Measurements from ENCODE around the gene TOMM40.

DNA sequence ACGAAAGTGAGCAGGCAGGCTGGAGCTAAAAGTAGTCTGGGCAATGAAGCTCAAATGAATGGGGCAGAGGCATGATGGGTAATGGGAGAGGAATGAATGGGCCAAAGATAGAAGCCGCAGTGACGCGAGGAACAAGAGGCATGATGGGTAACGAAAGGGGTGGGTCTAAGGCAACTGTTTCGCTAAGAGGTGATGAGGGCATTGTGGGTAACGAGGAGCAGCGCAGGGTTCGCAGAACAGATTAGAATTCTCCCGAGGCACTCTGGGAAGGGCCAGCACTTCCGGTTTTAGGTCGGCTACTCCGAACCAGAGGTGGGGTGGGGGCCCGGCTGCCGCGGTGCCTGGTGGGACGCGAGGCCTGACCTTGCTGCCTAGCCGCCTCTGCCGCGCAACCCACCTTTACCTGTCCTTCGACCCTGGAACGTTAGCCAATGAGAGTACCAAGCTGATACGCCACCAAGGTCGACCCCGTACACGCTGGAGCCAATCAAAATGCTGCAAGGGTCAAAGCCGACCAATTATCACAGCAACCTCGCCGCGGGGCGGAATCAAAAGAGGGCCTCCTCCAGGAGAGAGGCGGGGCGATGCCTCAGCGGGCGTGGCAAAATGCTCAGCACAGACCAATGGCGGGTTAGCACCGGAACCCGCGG, 563 bp upstream of the TOMM40 start:
- no peak for TF ChIP-seq FOXA1 (IDR thresholded peaks at IDR 0.05)
- TF ChIP-seq ZNF384 (IDR thresholded peaks at IDR 0.05) = no peak
- no peak for TF ChIP-seq SUZ12 (IDR thresholded peaks at IDR 0.05)
- no peak for TF ChIP-seq BHLHE40 (IDR thresholded peaks at IDR 0.05; ENCODE audit: borderline replicate concordance)
- no peak; the same call in 1 of the 2 replicates for TF ChIP-seq L3MBTL2 (conservative IDR thresholded peaks at IDR 0.05)
- no peak for TF ChIP-seq SP1 (IDR thresholded peaks at IDR 0.05)
- no peak for TF ChIP-seq LEF1 (IDR thresholded peaks at IDR 0.05; ENCODE audit: borderline replicate concordance)
- TF ChIP-seq FOXM1 (IDR thresholded peaks at IDR 0.05; ENCODE audit: borderline replicate concordance) = no peak
- TF ChIP-seq, protein P1, sequence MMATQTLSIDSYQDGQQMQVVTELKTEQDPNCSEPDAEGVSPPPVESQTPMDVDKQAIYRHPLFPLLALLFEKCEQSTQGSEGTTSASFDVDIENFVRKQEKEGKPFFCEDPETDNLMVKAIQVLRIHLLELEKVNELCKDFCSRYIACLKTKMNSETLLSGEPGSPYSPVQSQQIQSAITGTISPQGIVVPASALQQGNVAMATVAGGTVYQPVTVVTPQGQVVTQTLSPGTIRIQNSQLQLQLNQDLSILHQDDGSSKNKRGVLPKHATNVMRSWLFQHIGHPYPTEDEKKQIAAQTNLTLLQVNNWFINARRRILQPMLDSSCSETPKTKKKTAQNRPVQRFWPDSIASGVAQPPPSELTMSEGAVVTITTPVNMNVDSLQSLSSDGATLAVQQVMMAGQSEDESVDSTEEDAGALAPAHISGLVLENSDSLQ (IDR thresholded peaks at IDR 0.05) = peak; percentile 50
- TF ChIP-seq ARNT (IDR thresholded peaks at IDR 0.05) = no peak
- TF ChIP-seq TARDBP (IDR thresholded peaks at IDR 0.05) = no peak
